Mesothelial cell of epicardium (in vitro differentiated cells): Measurements from ENCODE around the gene GTF2H1. TPM values are rescaled to one million over a fixed set of nuclear protein-coding genes. Genes with fewer than 3 reads are reported as not detected.

Experiments used
- DNase-seq, 2 experiments: peaks; one replicate each; pipeline ENCODE4 v3.0.0; 2021; ENCODE audit warnings: low spot score in 2 of 2; ENCODE audit not compliant: unreplicated experiment in 2 of 2
- H3K27ac Mint-ChIP-seq: 2 replicates; pipeline ENCODE4 v1.8.0; 2021; ENCODE audit warnings: mixed read lengths
- H3K27me3 Mint-ChIP-seq: 2 replicates; pipeline ENCODE4 v1.8.0; 2021; ENCODE audit warnings: low read depth, mixed read lengths
- H3K36me3 Mint-ChIP-seq: 2 replicates; pipeline ENCODE4 v1.8.0; 2021; ENCODE audit warnings: mixed read lengths
- H3K4me1 Mint-ChIP-seq: 2 replicates; pipeline ENCODE4 v1.8.0; 2021; ENCODE audit warnings: mixed read lengths
- H3K4me3 Mint-ChIP-seq: 2 replicates; pipeline ENCODE4 v1.8.0; 2021; ENCODE audit warnings: mild to moderate bottlenecking, moderate library complexity, mixed read lengths
- H3K9me3 Mint-ChIP-seq: 2 replicates; pipeline ENCODE4 v1.8.0; 2021; ENCODE audit warnings: mixed read lengths
- total RNA-seq: library from RNA; stranded (reverse); gene quantifications from 3 replicates; pipeline ENCODE4 v1.2.1, GENCODE V29; 2021
- TF ChIP-seq, protein P1 (sequence below): fragments of 200-600 bp; sonication (generic); IDR thresholded peaks from one replicate; pipeline ENCODE4 v1.5.0; 2021; ENCODE audit warnings: antibody characterized with exemption; ENCODE audit not compliant: unreplicated experiment

The GTF2H1 gene
- total RNA-seq, 1 donor from 2014 or later, result 45.9 TPM

- no peak overlapping the region for H3K27ac Mint-ChIP-seq
- TF ChIP-seq, protein P1, sequence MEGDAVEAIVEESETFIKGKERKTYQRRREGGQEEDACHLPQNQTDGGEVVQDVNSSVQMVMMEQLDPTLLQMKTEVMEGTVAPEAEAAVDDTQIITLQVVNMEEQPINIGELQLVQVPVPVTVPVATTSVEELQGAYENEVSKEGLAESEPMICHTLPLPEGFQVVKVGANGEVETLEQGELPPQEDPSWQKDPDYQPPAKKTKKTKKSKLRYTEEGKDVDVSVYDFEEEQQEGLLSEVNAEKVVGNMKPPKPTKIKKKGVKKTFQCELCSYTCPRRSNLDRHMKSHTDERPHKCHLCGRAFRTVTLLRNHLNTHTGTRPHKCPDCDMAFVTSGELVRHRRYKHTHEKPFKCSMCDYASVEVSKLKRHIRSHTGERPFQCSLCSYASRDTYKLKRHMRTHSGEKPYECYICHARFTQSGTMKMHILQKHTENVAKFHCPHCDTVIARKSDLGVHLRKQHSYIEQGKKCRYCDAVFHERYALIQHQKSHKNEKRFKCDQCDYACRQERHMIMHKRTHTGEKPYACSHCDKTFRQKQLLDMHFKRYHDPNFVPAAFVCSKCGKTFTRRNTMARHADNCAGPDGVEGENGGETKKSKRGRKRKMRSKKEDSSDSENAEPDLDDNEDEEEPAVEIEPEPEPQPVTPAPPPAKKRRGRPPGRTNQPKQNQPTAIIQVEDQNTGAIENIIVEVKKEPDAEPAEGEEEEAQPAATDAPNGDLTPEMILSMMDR, result no peak
Observed at GRCh38 chr11:18368221-18368620, 45.9 kb downstream of the GTF2H1 start.

DNA sequence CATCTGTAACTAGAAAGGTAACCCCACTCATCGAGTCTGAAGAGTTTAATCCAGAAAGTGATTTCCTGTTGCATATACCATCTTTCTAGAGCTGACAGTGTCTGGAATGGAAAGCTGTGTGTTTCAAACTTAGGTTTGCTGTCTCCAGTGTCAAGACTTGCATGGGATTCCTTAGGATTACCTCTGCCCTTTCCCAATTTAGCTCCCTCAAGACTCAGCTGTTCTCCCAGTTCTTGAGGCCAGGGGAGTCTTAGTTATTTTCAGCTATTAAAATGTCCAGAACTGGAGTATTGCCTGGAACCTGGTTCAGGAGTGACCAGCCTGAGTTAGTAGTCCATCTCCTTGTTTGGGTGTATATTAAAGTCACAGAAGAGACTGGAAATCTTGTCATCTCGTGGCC, 47.0 kb downstream of the GTF2H1 start:
- DNase-seq, result no peak
- Mint-ChIP-seq H3K9me3 (no peaks in the 10 kb centered on the region), H3K36me3 (peaks cover 14% of the 10 kb centered on the region), H3K27ac (no peak overlapping the region), H3K4me3 (no peak overlapping the region), H3K27me3 (no peaks in the 10 kb centered on the region), H3K4me1 (no peaks in the 10 kb centered on the region)
- TF ChIP-seq, protein P1, result no peak

More at GRCh38 chr11:18368221-18368620, 45.9 kb downstream of the GTF2H1 start:
- H3K4me3 Mint-ChIP-seq, result no peak overlapping the region
- H3K36me3 Mint-ChIP-seq, result peaks cover 21% of the 10 kb centered on the region
- no peaks in the 10 kb centered on the region for H3K4me1 Mint-ChIP-seq
- DNase-seq, result no peak
- H3K27me3 Mint-ChIP-seq, result no peaks in the 10 kb centered on the region
- H3K9me3 Mint-ChIP-seq, result no peaks in the 10 kb centered on the region

- Mint-ChIP-seq H3K4me1 (peaks cover 2% of the 10 kb centered on the region), H3K4me3 (no peak overlapping the region), H3K27ac (no peak overlapping the region), H3K36me3 (peaks cover 5% of the 10 kb centered on the region), H3K27me3 (no peaks in the 10 kb centered on the region), H3K9me3 (no peaks in the 10 kb centered on the region)
- TF ChIP-seq, protein P1, result no peak
- DNase-seq, result no peak
Observed at GRCh38 chr11:18371279-18371678, 48.9 kb downstream of the GTF2H1 start.

DNA sequence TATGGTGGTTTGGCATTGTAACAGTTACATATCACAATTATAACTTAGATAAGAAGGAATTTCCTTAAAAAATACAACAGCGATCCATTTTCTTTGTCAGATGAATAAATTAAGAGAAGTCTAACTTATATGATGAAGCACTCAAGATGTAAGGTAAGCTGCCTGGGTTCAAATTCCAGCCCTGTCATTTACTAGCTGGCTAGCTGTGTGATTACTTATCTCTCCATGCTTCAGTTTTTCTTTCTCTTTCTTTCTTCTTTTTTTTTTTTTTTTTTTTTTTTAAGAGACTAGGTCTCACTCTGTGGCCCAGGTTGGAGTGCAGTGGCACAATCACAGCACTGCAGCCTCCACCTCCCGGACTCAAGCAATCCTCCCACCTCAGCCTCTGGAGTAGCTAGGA, 49.8 kb downstream of the GTF2H1 start:
- Mint-ChIP-seq H3K4me1 (peaks cover 2% of the 10 kb centered on the region), H3K36me3 (no peaks in the 10 kb centered on the region)

DNA sequence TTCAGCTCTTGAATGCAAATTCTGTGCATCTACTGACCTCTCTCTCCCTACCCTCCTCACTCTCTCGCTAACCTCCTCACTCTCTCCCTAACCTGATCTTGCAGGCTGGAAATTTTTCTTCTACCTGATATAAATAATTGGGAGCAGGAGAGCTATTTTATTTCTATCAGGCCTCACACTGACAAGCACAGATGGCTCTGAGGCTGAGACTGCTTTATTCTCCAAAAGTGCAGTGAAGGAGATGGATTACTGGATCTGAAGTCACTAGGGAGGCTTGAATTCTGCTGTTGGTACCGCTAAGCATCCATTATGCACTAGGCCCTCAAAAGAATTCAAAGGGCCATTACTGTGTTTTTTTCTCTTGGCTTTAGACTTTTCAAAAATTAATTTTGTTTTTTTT, 52.6 kb downstream of the GTF2H1 start:
- H3K27me3 Mint-ChIP-seq, result no peaks in the 10 kb centered on the region
- H3K4me3 Mint-ChIP-seq, result no peak overlapping the region
- TF ChIP-seq, protein P1, result no peak
- DNase-seq, result no peak
- H3K27ac Mint-ChIP-seq, result no peak overlapping the region
- H3K4me1 Mint-ChIP-seq, result peaks cover 2% of the 10 kb centered on the region
- H3K9me3 Mint-ChIP-seq, result no peaks in the 10 kb centered on the region
- H3K36me3 Mint-ChIP-seq, result no peaks in the 10 kb centered on the region

More for the DNA sequence above, 49.8 kb downstream of the GTF2H1 start:
- no peak for DNase-seq
- TF ChIP-seq, protein P1, result no peak
- Mint-ChIP-seq H3K4me3 (no peak overlapping the region), H3K9me3 (no peaks in the 10 kb centered on the region), H3K27ac (no peak overlapping the region), H3K27me3 (no peaks in the 10 kb centered on the region)

- no peak for DNase-seq
- peaks cover 2% of the 10 kb centered on the region for H3K4me1 Mint-ChIP-seq
- TF ChIP-seq, protein P1, result no peak
- H3K27ac Mint-ChIP-seq, result no peak overlapping the region
- no peaks in the 10 kb centered on the region for H3K36me3 Mint-ChIP-seq
- H3K4me3 Mint-ChIP-seq, result no peak overlapping the region
- H3K9me3 Mint-ChIP-seq, result no peaks in the 10 kb centered on the region
- no peaks in the 10 kb centered on the region for H3K27me3 Mint-ChIP-seq
Observed at GRCh38 chr11:18375941-18376340, 53.6 kb downstream of the GTF2H1 start.
